ENCODE measurements around the gene SMAD6.

SMAD6 gene

DNA sequence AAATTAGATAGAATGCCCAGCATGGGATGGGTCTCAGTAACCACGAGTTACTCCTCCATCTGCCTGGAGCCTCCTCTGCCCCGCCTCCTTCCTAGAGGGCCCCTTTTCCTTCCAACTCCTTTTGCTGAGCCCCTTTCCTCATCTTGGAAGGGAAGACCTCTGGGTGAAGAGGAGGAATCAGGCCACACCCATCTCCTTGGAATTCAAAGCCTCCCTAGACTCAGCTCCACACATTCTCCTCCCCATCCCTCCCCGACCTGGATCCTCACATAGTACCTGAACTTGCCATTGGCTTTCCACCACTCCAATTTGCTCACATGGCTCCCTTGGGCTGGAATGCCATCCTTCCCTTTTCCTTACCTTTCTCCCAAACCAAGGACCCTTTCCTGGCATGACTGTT lies 128.8 kb downstream of the SMAD6 start:
- DNase-seq = no peak
- H2BK120ac ChIP-seq (ENCODE audit: insufficient read depth, low read length, poor library complexity) = no peak overlapping the region
- H3K14ac ChIP-seq (ENCODE audit: low read length) = peak overlapping the region; percentile 12
- peaks cover 7% of the 10 kb centered on the region for H3K79me2 ChIP-seq (ENCODE audit: control insufficient read depth, insufficient read depth, low read length, poor library complexity)
- peaks cover 39% of the 10 kb centered on the region for H3K79me1 ChIP-seq (ENCODE audit: low read length)
- H4K12ac ChIP-seq (ENCODE audit: low read depth, low read length) = no peak overlapping the region
- H3K9me3 ChIP-seq (ENCODE audit: insufficient read depth, low read depth, low read length) = no peaks in the 10 kb centered on the region
- no peak overlapping the region for H3K4me3 ChIP-seq (ENCODE audit: low read depth, low read length)
- H3K27ac ChIP-seq (ENCODE audit: low read depth, low read length) = no peak overlapping the region
- no peak overlapping the region for H3K9ac ChIP-seq (ENCODE audit: low read length)
- H3K36me3 ChIP-seq (ENCODE audit: control insufficient read depth in 1 of 2, insufficient read depth in 2 of 2, low read length in 2 of 2) = no peaks in the 10 kb centered on the region
- H2BK12ac ChIP-seq (ENCODE audit: low read length) = peak overlapping the region; percentile 30
- no peak overlapping the region for H3K18ac ChIP-seq (ENCODE audit: low read length)
- H3K23ac ChIP-seq (ENCODE audit: low read length) = no peak overlapping the region
- H3K4ac ChIP-seq (ENCODE audit: low read depth, low read length) = no peak overlapping the region
- H3K4me1 ChIP-seq (ENCODE audit: control insufficient read depth in 1 of 2, insufficient read depth in 2 of 2, low read length in 2 of 2) = peaks cover 28 to 42% of the 10 kb centered on the region in 2 experiments
- no peaks in the 10 kb centered on the region for H3K27me3 ChIP-seq (ENCODE audit: insufficient read depth, low read length)
- no CpG with 5 or more reads among the region's 3 CpGs for WGBS (ENCODE audit: extremely low coverage, insufficient coverage, insufficient read length)
- no peak overlapping the region for H4K8ac ChIP-seq (ENCODE audit: low read depth, low read length)
- no peak overlapping the region for H2AFZ ChIP-seq (ENCODE audit: insufficient read depth, low read length, poor library complexity)
- H3K4me2 ChIP-seq (ENCODE audit: low read length) = no peak overlapping the region
- H4K91ac ChIP-seq (ENCODE audit: low read depth, low read length) = peak overlapping the region; percentile 40
- H2AK5ac ChIP-seq (ENCODE audit: low read length) = peak overlapping the region; percentile 6
- no peak overlapping the region for H2BK5ac ChIP-seq (ENCODE audit: low read depth, low read length, poor library complexity)

DNA sequence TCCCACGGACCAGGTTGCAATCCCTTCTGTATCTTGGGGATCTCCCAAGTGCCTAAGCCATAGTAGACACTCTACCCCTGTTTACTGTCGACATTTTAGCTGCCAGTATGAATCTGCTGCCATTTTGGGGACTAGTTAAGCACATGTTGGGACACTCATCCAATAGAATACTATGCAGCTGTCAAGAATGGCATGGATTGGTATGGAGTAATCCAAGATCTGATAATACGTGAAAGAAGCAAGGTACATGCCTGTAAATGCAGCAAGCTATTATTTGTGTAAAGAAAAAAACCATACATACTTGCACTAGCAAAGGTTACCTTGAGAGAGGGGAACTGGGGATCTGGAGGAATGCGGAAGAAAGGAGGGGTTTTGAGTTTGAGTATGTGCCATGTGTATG lies 129.3 kb downstream of the SMAD6 start:
- Histone ChIP-seq H2BK120ac (ENCODE audit: insufficient read depth, low read length, poor library complexity) (no peak overlapping the region), H2BK5ac (ENCODE audit: low read depth, low read length, poor library complexity) (no peak overlapping the region), H3K4me1 (ENCODE audit: control insufficient read depth in 1 of 2, insufficient read depth in 2 of 2, low read length in 2 of 2) (peaks cover 29 to 42% of the 10 kb centered on the region in 2 experiments), H4K8ac (ENCODE audit: low read depth, low read length) (no peak overlapping the region), H4K91ac (ENCODE audit: low read depth, low read length) (peak overlapping the region; percentile 86), H4K12ac (ENCODE audit: low read depth, low read length) (no peak overlapping the region), H3K14ac (ENCODE audit: low read length) (no peak overlapping the region), H3K18ac (ENCODE audit: low read length) (no peak overlapping the region), H3K4me2 (ENCODE audit: low read length) (no peak overlapping the region), H3K9ac (ENCODE audit: low read length) (no peak overlapping the region), H3K23ac (ENCODE audit: low read length) (no peak overlapping the region), H3K4ac (ENCODE audit: low read depth, low read length) (no peak overlapping the region), H3K79me1 (ENCODE audit: low read length) (peaks cover 43% of the 10 kb centered on the region), H3K27me3 (ENCODE audit: insufficient read depth, low read length) (no peaks in the 10 kb centered on the region), H3K27ac (ENCODE audit: low read depth, low read length) (no peak overlapping the region), H2AK5ac (ENCODE audit: low read length) (no peak overlapping the region), H3K9me3 (ENCODE audit: insufficient read depth, low read depth, low read length) (no peaks in the 10 kb centered on the region), H3K36me3 (ENCODE audit: control insufficient read depth in 1 of 2, insufficient read depth in 2 of 2, low read length in 2 of 2) (no peaks in the 10 kb centered on the region), H2AFZ (ENCODE audit: insufficient read depth, low read length, poor library complexity) (no peak overlapping the region), H2BK12ac (ENCODE audit: low read length) (peak overlapping the region; percentile 30), H3K79me2 (ENCODE audit: control insufficient read depth, insufficient read depth, low read length, poor library complexity) (peaks cover 7% of the 10 kb centered on the region), H3K4me3 (ENCODE audit: low read depth, low read length) (no peak overlapping the region)
- DNase-seq = no peak
- WGBS (ENCODE audit: extremely low coverage, insufficient coverage, insufficient read length) = no CpG with 5 or more reads among the region's 4 CpGs

DNA sequence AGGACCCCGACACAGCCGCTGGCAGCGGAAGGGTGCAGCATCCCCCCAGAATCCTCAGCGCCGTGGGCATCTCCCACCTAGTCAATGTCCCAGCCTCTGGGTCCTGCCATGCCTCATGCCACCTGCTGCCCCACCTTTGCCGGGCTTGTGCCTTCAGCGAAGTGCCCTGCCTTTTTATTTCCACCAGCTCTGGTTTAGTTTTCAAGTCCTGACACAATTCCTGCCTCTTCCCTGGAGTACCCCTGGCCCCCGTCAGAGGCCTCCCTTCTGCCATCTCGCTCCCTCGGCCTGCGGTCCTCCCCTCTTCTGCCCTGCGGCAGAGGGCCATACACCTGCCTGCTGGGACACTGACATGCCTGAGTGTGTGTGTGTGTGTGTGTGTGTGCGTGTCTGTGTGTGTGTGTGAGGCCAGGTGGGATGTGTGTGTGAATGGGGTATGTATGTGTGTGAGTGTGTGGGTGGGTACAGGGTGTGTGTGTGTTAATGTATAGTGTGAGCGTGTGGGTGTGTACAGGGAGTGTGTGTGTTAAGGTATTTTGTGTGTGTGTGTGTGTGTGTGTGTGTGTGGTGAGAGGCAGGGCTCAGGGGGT lies 129.9 kb downstream of the SMAD6 start:
- Histone ChIP-seq H3K36me3 (ENCODE audit: control insufficient read depth in 1 of 2, insufficient read depth in 2 of 2, low read length in 2 of 2) (no peaks in the 10 kb centered on the region), H3K79me1 (ENCODE audit: low read length) (peaks cover 47% of the 10 kb centered on the region), H3K4me1 (ENCODE audit: control insufficient read depth in 1 of 2, insufficient read depth in 2 of 2, low read length in 2 of 2) (peaks cover 29 to 42% of the 10 kb centered on the region in 2 experiments), H3K9me3 (ENCODE audit: insufficient read depth, low read depth, low read length) (no peaks in the 10 kb centered on the region), H3K14ac (ENCODE audit: low read length) (peak overlapping the region; percentile 77), H2BK12ac (ENCODE audit: low read length) (peak overlapping the region; percentile 74), H2BK5ac (ENCODE audit: low read depth, low read length, poor library complexity) (peak overlapping the region; percentile 5), H4K12ac (ENCODE audit: low read depth, low read length) (no peak overlapping the region), H3K4me2 (ENCODE audit: low read length) (no peak overlapping the region), H3K18ac (ENCODE audit: low read length) (peak overlapping the region; percentile 72), H3K79me2 (ENCODE audit: control insufficient read depth, insufficient read depth, low read length, poor library complexity) (peaks cover 7% of the 10 kb centered on the region), H4K8ac (ENCODE audit: low read depth, low read length) (no peak overlapping the region), H2AFZ (ENCODE audit: insufficient read depth, low read length, poor library complexity) (no peak overlapping the region), H2AK5ac (ENCODE audit: low read length) (peak overlapping the region; percentile 62), H3K23ac (ENCODE audit: low read length) (no peak overlapping the region), H3K9ac (ENCODE audit: low read length) (no peak overlapping the region), H3K4me3 (ENCODE audit: low read depth, low read length) (no peak overlapping the region), H3K27ac (ENCODE audit: low read depth, low read length) (no peak overlapping the region), H3K27me3 (ENCODE audit: insufficient read depth, low read length) (no peaks in the 10 kb centered on the region), H2BK120ac (ENCODE audit: insufficient read depth, low read length, poor library complexity) (no peak overlapping the region), H4K91ac (ENCODE audit: low read depth, low read length) (peak overlapping the region; percentile 86), H3K4ac (ENCODE audit: low read depth, low read length) (no peak overlapping the region)
- 100% methylated on average over 1 of the region's 14 CpGs for WGBS (ENCODE audit: extremely low coverage, insufficient coverage, insufficient read length)
- no peak for DNase-seq

Data from trophoblast cell (in vitro differentiated cells and primary cell).